ENCODE results near the gene MTO1.
"Not testable (repeated sequence)": the region's sequence is repeated elsewhere in the genome, so short reads cannot be mapped to it uniquely, and the experiment has no call there.

Gene MTO1

DNA sequence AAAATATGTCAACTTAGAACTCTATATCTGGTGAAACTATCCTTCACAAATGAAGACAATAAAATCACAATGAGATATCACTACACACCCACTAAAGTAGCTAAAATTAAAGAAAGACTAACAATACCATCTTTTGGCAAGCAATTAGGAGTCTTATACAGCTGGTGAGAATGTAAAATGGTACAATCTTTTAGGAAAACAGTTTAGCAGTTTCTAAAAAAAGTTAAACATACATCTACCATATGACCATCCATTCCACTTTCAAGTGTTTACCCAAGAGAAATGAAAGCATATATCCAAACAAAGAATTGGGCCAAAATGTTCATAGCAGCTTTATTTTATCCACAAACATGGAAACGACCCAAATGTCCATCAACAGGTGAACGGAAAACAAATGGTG, 73.1 kb downstream of the MTO1 start:
- no peak for DNase-seq

DNA sequence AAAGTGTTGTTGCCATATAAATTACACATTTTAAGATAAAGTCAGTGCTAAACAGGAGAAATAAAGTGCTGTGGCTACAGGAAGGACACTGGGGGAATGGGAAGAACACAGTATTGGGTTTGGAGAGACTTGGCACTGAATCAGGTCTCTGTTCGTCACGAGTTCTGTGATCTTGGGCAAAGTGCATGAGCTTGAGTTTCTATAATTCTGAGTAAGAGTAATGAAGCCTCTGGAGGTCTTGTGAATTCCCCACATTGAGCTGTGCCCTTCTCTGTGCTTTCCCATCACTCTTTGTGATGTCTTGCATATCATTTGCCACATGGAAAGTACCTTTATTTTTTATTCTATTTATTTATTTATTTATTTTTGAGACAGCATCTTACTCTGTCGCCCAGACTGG, 76.1 kb downstream of the MTO1 start:
- DNase-seq: no peak

DNA sequence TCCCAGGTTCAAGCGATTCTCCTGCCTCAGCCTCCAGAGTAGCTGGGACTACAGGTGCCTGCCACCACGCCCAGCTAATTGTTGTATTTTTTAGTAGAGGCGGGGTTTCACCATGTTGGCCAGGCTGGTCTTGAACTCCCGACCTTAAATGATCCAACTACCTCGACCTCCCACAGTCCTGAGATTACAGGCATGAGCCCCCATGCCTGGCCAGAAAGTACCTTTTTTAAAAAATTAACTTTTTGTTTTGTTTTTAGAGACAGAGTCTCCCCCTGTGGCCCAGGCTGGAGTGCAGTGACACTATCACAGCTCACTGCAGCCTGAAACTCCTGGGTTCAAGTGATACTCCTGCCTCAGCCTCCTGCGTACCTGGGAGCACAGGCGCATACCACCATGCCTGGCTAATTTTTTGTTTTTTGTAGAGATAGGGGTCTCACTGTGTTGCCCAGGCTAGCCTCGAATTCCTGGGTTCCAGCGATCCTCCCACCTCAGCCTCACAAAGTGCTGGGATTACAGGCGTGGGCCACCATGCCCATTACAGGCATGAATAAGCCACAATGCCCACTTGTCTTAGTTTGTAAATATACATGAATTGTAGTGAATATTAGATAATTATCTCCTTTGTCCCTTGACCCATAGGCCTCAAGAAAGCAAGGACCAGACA, 76.7 kb downstream of the MTO1 start:
- no peak for DNase-seq

DNA sequence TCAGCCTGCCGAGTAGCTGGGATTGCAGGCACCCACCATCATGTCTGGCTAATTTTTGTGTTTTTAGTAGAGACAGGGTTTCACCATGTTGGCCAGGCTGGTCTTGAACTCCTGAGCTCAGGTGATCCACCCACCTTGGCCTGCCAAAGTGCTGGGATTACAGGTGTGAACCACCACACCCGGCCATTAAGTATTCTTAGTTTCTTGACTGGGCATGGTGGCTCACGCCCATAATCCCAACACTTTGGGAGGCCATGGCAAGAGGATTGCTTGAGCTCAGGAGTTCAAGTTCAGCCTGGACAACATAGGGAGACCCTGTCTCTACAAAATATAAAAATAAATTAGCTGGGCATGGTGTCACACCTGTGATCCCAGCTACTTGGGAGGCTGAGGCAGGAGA, 80.9 kb downstream of the MTO1 start:
- DNase-seq: not testable (repeated sequence)

DNA sequence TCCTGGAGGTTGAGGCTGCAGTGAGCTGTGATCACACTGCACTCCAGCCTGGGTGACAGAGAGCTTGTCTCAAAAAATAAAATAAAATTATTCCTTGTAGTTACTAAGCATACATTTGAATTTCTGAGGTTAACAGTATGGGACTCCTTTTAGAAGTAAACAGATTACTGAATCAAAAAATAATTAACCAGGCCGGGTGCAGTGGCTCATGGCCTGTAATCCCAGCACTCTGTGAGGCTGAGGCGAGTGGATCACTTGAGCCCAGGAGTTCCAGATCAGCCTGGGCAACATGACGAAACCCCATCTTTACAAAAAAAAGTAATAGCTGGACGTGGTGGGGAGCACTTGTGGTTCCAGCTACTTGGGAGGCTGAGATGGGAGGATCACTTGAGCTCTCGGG, 81.4 kb downstream of the MTO1 start:
- no peak for DNase-seq

DNA sequence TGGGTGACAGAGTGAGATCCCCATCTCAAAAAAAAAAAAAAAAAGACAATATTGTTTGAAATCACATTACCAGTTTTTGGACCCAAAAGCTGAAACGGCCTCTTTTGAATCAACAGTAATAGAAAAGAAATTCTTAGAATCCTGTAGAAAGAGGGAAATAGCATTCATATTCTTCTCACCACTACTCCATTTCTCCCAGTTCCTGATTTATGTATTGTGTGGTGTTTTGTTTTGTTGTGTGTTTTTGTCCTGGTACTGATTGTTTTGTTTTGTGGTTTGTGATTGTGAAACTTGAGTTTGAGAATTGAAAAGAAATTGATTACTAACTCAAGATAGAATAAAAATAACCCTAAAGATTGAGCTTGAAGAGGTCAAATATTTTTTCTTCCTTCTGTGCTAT, 85.5 kb downstream of the MTO1 start:
- no peak for DNase-seq

DNA sequence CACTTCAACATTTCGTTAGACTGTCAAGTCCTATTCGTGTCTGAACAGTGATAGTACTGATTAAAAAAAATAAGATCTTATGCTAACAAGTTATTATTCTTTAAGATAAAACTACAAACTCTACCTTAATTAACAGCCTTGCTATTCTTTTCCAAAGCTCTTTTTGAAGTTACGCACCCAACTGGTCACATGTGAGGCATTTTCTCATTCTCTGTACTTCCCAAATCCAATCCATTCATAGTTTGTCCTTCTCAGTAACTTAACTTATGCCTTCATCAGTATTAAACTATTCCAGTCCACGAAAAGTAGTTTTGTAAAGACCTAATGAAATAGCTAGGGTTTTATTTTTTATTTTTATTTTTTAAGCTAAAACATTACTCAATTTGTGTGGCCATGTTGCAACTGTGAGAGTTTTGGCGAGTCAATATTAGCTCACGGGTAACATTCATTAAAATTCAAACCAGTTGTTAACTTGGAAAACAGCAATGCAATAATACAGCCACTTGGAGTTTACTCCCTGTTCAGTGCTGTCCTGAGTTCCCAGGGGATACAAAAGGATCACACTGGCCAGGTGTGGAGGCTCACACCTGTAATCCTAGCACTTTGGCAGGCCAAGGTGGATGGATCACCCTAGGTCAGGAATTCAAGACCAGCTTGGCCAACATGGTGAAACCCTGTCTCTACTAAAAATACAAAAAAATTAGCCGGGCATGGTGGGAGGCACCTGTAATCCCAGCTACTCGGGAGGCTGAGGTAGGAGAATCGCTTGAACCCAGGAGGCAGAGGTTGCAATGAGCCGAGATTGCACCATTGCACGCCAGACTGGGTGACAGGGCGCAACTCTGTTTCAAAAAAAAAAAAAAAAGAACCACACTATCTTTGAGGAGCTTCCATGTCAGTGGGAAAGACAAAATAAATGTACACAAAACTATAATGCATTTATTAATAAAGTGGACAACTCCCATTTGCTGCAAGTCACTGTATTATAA, 87.2 kb downstream of the MTO1 start:
- no peak for DNase-seq

DNA sequence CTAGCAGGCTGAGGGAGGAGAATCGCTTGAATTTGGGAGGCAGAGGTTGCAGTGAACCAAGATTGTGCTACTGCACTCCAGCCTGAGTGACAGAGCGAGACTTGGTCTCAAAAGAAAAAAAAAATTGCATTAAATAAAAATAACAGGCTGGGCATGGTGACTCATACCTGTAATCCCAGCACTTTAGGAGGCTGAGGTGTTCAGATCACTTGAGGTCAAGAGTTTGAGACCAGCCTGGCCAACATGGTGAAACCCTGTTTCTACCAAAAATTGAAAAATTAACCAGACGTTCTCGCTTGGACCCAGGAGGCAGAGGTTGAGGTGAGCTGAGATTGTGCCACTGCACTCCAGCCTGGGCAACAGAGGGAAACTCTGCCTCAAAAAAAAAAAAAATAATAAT, 89.6 kb downstream of the MTO1 start:
- not testable (repeated sequence) for DNase-seq

DNA sequence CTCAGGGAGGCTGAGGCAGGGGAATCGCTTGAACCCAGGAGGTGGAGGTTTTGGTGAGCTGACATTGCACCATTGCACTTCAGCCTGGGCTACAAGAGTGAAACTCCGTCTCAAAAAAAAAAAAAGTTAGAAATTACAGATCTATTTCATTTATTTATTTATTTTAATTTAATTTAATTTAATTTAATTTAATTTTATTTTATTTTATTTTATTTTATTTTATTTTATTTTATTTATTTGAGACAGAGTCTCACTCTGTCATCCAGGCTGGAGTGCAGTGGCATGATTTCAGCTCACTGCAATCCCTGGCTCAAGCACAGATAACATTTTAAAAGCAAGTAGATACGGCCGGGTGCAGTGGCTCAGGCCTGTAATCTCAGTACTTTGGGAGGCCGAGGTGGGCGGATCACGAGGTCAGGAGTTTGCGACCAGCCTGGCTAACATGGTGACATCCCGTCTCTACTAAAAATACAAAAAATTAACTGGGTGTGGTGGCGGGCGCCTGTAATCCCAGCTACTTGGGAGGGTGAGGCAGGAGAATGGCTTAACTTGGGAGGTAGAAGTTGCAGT, 93.9 kb downstream of the MTO1 start:
- not testable (repeated sequence) for DNase-seq

DNA sequence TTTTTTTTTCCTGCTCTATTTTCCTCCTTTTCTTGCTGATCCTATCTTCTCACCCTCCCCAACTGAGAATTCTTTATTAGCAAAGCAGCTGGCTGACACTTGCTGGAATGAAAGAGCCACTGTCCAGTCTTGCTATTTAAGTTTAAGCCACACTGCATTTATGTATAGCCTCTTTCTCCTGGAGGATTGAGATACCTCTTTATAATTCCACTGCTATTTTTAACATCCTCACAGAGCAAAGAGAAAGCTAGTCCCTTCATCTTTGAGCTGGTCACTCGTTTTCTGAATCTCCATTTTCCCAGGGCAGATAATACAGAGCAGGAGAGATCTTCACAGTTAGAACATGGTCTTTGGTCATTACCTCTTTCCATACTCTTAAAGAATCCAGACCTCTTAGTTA, 95.3 kb downstream of the MTO1 start:
- DNase-seq: no peak

Data from hematopoietic multipotent progenitor cell treated with erythropoietin and hydrocortisone succinate and interleukin-3 and kit ligand, for 8 days (in vitro differentiated cells).